ENCODE data around the gene SPRED2.

GRCh38 chr2:65292106-65292400 lies 140.3 kb downstream of the SPRED2 start:
- TF ChIP-seq, protein P1, sequence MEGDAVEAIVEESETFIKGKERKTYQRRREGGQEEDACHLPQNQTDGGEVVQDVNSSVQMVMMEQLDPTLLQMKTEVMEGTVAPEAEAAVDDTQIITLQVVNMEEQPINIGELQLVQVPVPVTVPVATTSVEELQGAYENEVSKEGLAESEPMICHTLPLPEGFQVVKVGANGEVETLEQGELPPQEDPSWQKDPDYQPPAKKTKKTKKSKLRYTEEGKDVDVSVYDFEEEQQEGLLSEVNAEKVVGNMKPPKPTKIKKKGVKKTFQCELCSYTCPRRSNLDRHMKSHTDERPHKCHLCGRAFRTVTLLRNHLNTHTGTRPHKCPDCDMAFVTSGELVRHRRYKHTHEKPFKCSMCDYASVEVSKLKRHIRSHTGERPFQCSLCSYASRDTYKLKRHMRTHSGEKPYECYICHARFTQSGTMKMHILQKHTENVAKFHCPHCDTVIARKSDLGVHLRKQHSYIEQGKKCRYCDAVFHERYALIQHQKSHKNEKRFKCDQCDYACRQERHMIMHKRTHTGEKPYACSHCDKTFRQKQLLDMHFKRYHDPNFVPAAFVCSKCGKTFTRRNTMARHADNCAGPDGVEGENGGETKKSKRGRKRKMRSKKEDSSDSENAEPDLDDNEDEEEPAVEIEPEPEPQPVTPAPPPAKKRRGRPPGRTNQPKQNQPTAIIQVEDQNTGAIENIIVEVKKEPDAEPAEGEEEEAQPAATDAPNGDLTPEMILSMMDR (IDR thresholded peaks at IDR 0.05) = no peak
- no peak for TF ChIP-seq CHD2 (IDR thresholded peaks at IDR 0.05; ENCODE audit: low read length, partially characterized antibody)
- TF ChIP-seq JUN (IDR thresholded peaks at IDR 0.05) = no peak
- no peak for TF ChIP-seq MAX (IDR thresholded peaks at IDR 0.05)
- TF ChIP-seq POLR2A (IDR thresholded peaks at IDR 0.05; ENCODE audit: low read length) = no peak
